ENCODE results near the gene RPL27A.

Gene RPL27A

GRCh38 chr11:8683115-8683807 is 669 bp downstream of the RPL27A start:
- in situ Hi-C loops (cut with MboI; ENCODE audit: low pct_unique_long_range_greater_than_20kb, low sequenced_read_pairs, unreplicated experiment): no loop called here
- TF ChIP-seq CTCF (IDR thresholded peaks at IDR 0.05; ENCODE audit: extremely low read depth, insufficient read depth, missing control alignments): no peak
- DNase-seq (ENCODE audit: low spot score): no peak

- no peak for TF ChIP-seq CTCF (IDR thresholded peaks at IDR 0.05; ENCODE audit: extremely low read depth, insufficient read depth, missing control alignments)
- in situ Hi-C loops (cut with MboI; ENCODE audit: low pct_unique_long_range_greater_than_20kb, low sequenced_read_pairs, unreplicated experiment): no loop called here
- no peak for DNase-seq (ENCODE audit: low spot score)
Measured at GRCh38 chr11:8684600-8685290, 2.2 kb downstream of the RPL27A start.

GRCh38 chr11:8685306-8685705 is 2.7 kb downstream of the RPL27A start:
- in situ Hi-C loops (cut with MboI; ENCODE audit: low pct_unique_long_range_greater_than_20kb, low sequenced_read_pairs, unreplicated experiment): no loop called here
- no peak for TF ChIP-seq CTCF (IDR thresholded peaks at IDR 0.05; ENCODE audit: extremely low read depth, insufficient read depth, missing control alignments)
- DNase-seq (ENCODE audit: low spot score): no peak

GRCh38 chr11:8685820-8686219 is 3.2 kb downstream of the RPL27A start:
- in situ Hi-C loops (cut with MboI; ENCODE audit: low pct_unique_long_range_greater_than_20kb, low sequenced_read_pairs, unreplicated experiment): no loop called here
- TF ChIP-seq CTCF (IDR thresholded peaks at IDR 0.05; ENCODE audit: extremely low read depth, insufficient read depth, missing control alignments): no peak
- DNase-seq (ENCODE audit: low spot score): no peak

- TF ChIP-seq CTCF (IDR thresholded peaks at IDR 0.05; ENCODE audit: extremely low read depth, insufficient read depth, missing control alignments): no peak
- in situ Hi-C loops (cut with MboI; ENCODE audit: low pct_unique_long_range_greater_than_20kb, low sequenced_read_pairs, unreplicated experiment): no loop called here
- DNase-seq (ENCODE audit: low spot score): no peak
Measured at GRCh38 chr11:8686325-8686724, 3.7 kb downstream of the RPL27A start.

- peak; percentile 93 for DNase-seq (ENCODE audit: low spot score)
- in situ Hi-C loops (cut with MboI; ENCODE audit: low pct_unique_long_range_greater_than_20kb, low sequenced_read_pairs, unreplicated experiment): no loop called here
- peak; percentile 36 for TF ChIP-seq CTCF (IDR thresholded peaks at IDR 0.05; ENCODE audit: extremely low read depth, insufficient read depth, missing control alignments)
Measured at GRCh38 chr11:8688414-8689362, 6.1 kb downstream of the RPL27A start.

All from GM13977 (cell line).